Measurements from ENCODE around the gene CTPS1.
A peak's percentile ranks its signal among the peaks of the same experiment; 100 is the strongest.

GRCh38 chr1:41023279-41023990, 43.9 kb downstream of the CTPS1 start:
- peak in 1 of 2 donors; percentile 32 for TF ChIP-seq CTCF (conservative IDR thresholded peaks at IDR 0.05 in 1 of 2, IDR thresholded peaks at IDR 0.05 in 1 of 2; ENCODE audit: extremely low read depth in 1 of 2, insufficient read depth in 1 of 2, low read depth in 1 of 2, low read length in 2 of 2)
- no peak for TF ChIP-seq EZH2 (IDR thresholded peaks at IDR 0.05; ENCODE audit: borderline replicate concordance, low read length)
